IMR-90 (cell line): Measurements from ENCODE around the gene AK1.

ENCODE experiments used
- MAZ ChIP-seq: IDR thresholded peaks from 2 replicates; pipeline ENCODE4 v1.6.1; 2012; ENCODE audit warnings: low read depth, mild to moderate bottlenecking, low read length, improper control_type of control experiment, moderate library complexity, borderline replicate concordance
- NFE2L2 ChIP-seq: fragments of 150-350 bp; IDR thresholded peaks from 2 replicates; pipeline ENCODE4 v1.6.1; 2016; ENCODE audit warnings: low read depth, mild to moderate bottlenecking, low read length
- POLR2A ChIP-seq: IDR thresholded peaks from 2 replicates; pipeline ENCODE4 v1.6.1; 2012; ENCODE audit warnings: mild to moderate bottlenecking, low read depth, low read length

DNA sequence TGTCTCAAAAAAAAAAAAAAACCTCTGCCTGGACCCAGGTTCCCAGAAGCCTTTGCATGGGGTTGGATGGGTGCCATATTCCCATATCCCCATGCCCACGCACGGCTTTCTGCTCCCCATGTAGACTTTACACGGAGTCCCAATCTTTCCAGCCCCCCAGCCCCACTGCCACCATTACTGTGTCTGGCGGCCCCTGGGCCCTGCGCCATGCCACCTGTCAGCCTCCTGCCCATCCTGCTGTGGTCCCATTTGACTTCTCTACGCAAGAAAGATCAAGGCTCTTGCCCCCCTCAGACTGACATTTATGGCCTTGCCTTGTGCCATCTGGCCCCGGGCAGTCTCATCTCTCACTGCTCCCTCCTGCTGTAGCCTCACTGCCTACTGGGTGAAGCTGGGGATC, 6.5 kb upstream of the AK1 start:
- no peak for TF ChIP-seq MAZ
- no peak for TF ChIP-seq NFE2L2
- TF ChIP-seq POLR2A, result no peak
